ENCODE measurements around the gene UGT2A2.

DNA sequence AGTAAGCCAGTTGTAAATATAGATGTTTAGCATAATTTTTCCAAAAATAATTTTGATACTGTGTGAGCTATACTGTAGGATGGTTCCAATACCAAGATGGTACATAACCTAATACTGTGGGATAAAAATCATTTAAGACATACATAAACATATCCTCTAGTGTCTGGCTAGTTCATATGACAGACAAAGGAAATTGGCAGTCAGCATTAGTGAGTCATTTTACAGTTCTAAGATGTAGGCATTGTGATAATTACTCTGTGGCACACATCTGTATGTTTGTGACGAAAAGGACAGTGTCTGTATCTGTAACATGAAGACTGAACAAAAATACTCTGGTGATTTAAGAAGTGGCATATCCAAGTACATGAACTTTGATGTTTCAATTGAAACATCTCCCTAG is 49.6 kb downstream of the UGT2A2 start:
- TF ChIP-seq, protein P1, sequence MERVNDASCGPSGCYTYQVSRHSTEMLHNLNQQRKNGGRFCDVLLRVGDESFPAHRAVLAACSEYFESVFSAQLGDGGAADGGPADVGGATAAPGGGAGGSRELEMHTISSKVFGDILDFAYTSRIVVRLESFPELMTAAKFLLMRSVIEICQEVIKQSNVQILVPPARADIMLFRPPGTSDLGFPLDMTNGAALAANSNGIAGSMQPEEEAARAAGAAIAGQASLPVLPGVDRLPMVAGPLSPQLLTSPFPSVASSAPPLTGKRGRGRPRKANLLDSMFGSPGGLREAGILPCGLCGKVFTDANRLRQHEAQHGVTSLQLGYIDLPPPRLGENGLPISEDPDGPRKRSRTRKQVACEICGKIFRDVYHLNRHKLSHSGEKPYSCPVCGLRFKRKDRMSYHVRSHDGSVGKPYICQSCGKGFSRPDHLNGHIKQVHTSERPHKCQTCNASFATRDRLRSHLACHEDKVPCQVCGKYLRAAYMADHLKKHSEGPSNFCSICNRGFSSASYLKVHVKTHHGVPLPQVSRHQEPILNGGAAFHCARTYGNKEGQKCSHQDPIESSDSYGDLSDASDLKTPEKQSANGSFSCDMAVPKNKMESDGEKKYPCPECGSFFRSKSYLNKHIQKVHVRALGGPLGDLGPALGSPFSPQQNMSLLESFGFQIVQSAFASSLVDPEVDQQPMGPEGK (CRISPR knock-in tag; IDR thresholded peaks at IDR 0.05; ENCODE audit: borderline replicate concordance): no peak
- TF ChIP-seq PPARA (CRISPR knock-in tag; IDR thresholded peaks at IDR 0.05; ENCODE audit: borderline replicate concordance) (no peak), ZNF565 (CRISPR knock-in tag; conservative IDR thresholded peaks at IDR 0.05; ENCODE audit: low read depth) (no peak), ZNF8 (CRISPR knock-in tag; IDR thresholded peaks at IDR 0.05) (no peak), ARNTL (CRISPR knock-in tag; IDR thresholded peaks at IDR 0.05; ENCODE audit: borderline replicate concordance, low read depth) (no peak), ZC3H10 (CRISPR knock-in tag; IDR thresholded peaks at IDR 0.05) (no peak), ZFP3 (CRISPR knock-in tag; IDR thresholded peaks at IDR 0.05) (no peak)
- TF ChIP-seq, protein P2, sequence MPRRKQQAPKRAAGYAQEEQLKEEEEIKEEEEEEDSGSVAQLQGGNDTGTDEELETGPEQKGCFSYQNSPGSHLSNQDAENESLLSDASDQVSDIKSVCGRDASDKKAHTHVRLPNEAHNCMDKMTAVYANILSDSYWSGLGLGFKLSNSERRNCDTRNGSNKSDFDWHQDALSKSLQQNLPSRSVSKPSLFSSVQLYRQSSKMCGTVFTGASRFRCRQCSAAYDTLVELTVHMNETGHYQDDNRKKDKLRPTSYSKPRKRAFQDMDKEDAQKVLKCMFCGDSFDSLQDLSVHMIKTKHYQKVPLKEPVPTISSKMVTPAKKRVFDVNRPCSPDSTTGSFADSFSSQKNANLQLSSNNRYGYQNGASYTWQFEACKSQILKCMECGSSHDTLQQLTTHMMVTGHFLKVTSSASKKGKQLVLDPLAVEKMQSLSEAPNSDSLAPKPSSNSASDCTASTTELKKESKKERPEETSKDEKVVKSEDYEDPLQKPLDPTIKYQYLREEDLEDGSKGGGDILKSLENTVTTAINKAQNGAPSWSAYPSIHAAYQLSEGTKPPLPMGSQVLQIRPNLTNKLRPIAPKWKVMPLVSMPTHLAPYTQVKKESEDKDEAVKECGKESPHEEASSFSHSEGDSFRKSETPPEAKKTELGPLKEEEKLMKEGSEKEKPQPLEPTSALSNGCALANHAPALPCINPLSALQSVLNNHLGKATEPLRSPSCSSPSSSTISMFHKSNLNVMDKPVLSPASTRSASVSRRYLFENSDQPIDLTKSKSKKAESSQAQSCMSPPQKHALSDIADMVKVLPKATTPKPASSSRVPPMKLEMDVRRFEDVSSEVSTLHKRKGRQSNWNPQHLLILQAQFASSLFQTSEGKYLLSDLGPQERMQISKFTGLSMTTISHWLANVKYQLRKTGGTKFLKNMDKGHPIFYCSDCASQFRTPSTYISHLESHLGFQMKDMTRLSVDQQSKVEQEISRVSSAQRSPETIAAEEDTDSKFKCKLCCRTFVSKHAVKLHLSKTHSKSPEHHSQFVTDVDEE (CRISPR knock-in tag; IDR thresholded peaks at IDR 0.05): no peak
- TF ChIP-seq, protein P3, sequence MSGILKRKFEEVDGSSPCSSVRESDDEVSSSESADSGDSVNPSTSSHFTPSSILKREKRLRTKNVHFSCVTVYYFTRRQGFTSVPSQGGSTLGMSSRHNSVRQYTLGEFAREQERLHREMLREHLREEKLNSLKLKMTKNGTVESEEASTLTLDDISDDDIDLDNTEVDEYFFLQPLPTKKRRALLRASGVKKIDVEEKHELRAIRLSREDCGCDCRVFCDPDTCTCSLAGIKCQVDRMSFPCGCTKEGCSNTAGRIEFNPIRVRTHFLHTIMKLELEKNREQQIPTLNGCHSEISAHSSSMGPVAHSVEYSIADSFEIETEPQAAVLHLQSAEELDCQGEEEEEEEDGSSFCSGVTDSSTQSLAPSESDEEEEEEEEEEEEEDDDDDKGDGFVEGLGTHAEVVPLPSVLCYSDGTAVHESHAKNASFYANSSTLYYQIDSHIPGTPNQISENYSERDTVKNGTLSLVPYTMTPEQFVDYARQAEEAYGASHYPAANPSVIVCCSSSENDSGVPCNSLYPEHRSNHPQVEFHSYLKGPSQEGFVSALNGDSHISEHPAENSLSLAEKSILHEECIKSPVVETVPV (CRISPR knock-in tag; IDR thresholded peaks at IDR 0.05): no peak

Data from SK-N-SH treated with all-trans-retinoic acid at 6 μM for 48 hours (cell line).